Activated naive CD8-positive, alpha-beta T cell (primary cell): ENCODE measurements around the gene RAPGEF5.
"Not testable (repeated sequence)": the region's sequence is repeated elsewhere in the genome, so short reads cannot be mapped to it uniquely, and the experiment has no call there.

ENCODE experiments used
- H3K27ac Mint-ChIP-seq: one replicate; pipeline ENCODE4 v1.8.0; 2021; ENCODE audit warnings: mixed read lengths
- H3K27me3 Mint-ChIP-seq: one replicate; pipeline ENCODE4 v1.8.0; 2021; ENCODE audit warnings: mixed read lengths
- H3K36me3 Mint-ChIP-seq: one replicate; pipeline ENCODE4 v1.8.0; 2021; ENCODE audit warnings: mixed read lengths
- H3K4me1 Mint-ChIP-seq: one replicate; pipeline ENCODE4 v1.8.0; 2021; ENCODE audit warnings: low read depth, mixed read lengths
- H3K4me3 Mint-ChIP-seq: one replicate; pipeline ENCODE4 v1.8.0; 2021; ENCODE audit warnings: mild to moderate bottlenecking, mixed read lengths
- H3K9me3 Mint-ChIP-seq: one replicate; pipeline ENCODE4 v1.8.0; 2021; ENCODE audit warnings: low read depth, mixed read lengths

RAPGEF5 gene

DNA sequence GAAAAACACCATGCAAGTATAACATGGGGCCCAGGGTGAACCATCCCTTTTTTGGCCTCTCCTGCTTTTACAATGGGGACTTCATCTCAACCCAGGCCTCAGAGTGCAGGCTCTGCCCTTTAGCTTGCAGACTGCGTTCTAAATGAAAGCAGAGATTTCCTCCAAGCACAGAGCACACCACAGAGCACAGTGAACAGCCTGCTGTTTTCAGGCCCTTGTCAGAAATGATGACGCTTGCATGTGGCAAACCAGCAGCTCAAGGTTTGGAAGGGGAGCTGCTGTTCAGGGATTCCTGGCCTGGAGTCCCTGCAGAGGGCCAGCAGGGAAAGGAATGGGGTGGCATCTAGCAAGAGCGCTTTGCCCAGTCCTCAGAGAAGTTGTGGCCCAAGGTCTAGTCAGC is 243.9 kb downstream of the RAPGEF5 start:
- Mint-ChIP-seq H3K36me3 (no peaks in the 10 kb centered on the region), H3K27ac (no peak overlapping the region), H3K4me3 (no peak overlapping the region), H3K27me3 (peaks cover 2% of the 10 kb centered on the region), H3K9me3 (no peaks in the 10 kb centered on the region), H3K4me1 (no peaks in the 10 kb centered on the region)

DNA sequence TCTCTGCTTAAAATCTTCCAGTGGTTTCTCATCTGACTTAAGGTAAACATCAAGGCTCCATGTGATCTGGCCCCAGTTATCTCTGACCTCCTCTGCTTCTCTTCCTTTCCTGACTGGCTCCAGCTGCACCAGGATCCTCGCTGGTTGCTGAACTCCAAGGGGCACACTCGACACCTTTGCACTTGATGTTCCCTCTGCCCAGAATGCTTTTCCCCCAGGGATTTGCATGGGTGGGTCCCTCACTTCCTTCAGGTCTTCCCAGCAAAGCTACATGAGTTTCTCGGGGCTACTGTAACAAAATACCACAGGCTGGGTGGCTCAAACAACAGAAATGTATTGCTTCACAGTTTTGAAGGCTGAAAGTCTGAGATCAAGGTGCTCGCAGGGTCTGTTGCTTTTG is 245.3 kb downstream of the RAPGEF5 start:
- Mint-ChIP-seq H3K4me1 (no peaks in the 10 kb centered on the region), H3K27me3 (peaks cover 2% of the 10 kb centered on the region), H3K27ac (no peak overlapping the region), H3K4me3 (no peak overlapping the region), H3K9me3 (no peaks in the 10 kb centered on the region), H3K36me3 (no peaks in the 10 kb centered on the region)

DNA sequence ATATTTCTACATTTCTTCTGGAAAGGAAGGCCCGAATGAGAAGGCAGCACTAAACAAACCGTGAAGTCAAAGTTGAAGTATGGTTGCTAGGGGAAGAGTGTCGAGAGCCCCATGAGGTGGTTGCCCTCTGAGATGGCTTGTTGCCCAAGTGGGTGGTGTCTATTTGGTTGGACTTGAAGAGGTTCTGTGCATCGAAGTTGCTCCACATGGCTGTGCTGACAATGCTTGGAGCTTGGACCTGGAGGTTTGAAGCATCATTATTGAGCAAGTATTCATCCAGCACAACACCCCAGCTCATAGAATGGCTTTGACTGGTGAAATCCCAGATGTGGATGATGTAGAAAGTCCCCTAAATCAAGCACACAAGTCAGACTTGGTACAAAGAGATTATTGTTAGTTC is 246.1 kb downstream of the RAPGEF5 start:
- H3K36me3 Mint-ChIP-seq: no peaks in the 10 kb centered on the region
- no peak overlapping the region for H3K4me3 Mint-ChIP-seq
- no peaks in the 10 kb centered on the region for H3K4me1 Mint-ChIP-seq
- no peaks in the 10 kb centered on the region for H3K9me3 Mint-ChIP-seq
- no peaks in the 10 kb centered on the region for H3K27me3 Mint-ChIP-seq
- H3K27ac Mint-ChIP-seq: no peak overlapping the region

DNA sequence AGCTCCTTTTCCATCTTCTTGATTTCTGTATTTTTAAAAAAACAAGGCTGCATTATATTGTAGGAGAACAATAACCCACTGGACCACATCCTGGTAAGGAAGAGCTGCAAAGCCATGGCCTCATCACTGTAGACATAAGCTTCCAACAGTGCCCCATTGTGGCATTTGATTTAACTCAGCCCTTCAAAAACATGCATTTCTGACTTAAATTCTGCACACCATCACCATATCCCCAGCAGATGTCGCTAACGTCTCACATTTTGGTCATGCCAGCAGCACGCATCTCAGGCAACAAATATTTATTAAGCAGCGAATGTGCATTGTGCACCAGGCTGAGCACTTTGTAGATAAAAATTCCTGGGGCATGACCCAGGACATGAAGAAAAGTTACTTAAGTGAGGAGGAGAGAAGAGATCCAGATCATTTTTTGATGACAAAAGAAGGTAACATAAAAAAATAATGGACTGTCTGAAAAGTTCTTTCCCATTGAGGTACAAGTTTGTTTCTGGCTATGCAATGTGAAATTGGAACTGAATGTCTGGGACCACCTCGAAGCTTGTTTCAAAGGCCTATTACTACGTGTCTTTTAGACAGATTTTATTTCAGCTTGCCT is 246.6 kb downstream of the RAPGEF5 start:
- Mint-ChIP-seq H3K9me3 (no peaks in the 10 kb centered on the region), H3K27me3 (no peaks in the 10 kb centered on the region), H3K4me1 (no peaks in the 10 kb centered on the region), H3K36me3 (no peaks in the 10 kb centered on the region), H3K4me3 (no peak overlapping the region), H3K27ac (no peak overlapping the region)

DNA sequence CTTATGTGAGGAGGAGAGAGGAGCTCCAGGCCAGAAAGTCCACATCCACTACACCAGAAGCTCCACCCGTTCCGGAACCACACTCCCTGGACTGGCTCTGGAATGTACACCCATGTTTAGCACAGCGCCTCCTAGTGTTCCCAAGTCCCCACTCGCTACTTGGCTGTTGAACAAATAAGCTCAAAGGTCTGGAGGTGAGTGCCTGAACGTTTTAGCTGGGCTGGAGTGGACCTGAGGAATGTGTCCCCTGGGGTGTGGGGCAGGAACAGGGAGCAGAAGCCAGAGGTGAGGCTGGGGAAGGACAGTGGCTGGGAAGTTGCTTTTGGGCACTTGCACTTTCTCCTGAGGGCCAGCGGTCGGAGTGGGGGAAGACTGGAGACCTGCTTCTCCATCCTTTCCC is 247.2 kb downstream of the RAPGEF5 start:
- Mint-ChIP-seq H3K27me3 (no peaks in the 10 kb centered on the region), H3K27ac (no peak overlapping the region), H3K4me3 (no peak overlapping the region), H3K9me3 (no peaks in the 10 kb centered on the region), H3K4me1 (no peaks in the 10 kb centered on the region), H3K36me3 (no peaks in the 10 kb centered on the region)

DNA sequence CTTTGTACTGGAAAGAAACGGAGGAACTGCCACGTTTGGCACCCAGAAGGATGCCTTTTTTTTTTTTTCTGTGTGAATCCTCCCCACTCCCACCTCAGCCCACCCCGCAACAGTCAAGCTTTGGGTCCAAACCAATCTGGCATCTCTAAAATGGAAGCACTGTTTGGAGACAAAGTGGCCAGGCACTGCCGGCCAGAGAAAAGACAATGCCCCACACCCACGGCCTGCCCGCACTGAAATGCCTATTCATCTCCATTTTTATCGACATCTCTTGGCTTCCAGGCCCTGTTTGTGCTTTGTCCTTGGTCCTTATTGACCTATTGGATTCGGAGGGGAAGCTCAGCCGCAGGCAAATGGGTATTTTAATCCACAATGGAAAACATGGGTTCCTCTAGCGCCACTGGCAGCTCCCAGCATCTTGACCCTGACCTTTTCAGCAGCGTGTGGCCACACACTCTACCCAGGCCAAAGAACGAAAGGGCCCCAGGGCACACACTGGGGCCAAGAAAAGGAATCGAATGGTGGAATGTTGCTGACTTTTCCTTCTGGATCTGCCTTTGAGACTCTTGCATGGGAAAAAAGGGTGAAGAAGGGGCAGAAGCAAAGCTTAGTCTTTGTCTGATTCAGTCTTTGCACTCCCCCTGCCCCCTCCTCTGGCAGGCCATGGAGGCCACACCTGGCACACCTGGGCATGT is 248.7 kb downstream of the RAPGEF5 start:
- Mint-ChIP-seq H3K27ac (no peak overlapping the region), H3K4me3 (no peak overlapping the region), H3K9me3 (no peaks in the 10 kb centered on the region), H3K36me3 (peaks cover 3% of the 10 kb centered on the region), H3K27me3 (peaks cover 3% of the 10 kb centered on the region), H3K4me1 (peaks cover 3% of the 10 kb centered on the region)

DNA sequence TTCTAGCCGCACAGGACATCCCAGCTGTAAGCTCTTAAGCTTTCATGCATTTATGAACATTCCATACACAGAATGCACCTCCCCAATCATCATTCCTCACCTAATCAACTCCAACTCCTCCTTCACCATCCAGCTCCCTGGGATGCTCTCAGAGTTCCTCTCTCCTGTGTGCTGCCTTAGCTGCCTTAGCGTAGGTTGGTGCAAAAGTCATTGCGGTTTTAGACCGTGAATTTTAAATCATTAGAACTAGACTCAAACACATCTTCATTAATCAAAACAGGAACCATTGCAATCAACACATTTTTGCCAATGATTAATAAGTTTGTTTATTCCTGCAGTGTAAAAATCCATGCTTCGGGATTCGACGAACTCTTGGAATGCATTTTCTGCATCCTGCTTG is 251.4 kb downstream of the RAPGEF5 start:
- Mint-ChIP-seq H3K27ac (no peak overlapping the region), H3K9me3 (no peaks in the 10 kb centered on the region), H3K4me3 (no peak overlapping the region), H3K27me3 (peaks cover 9% of the 10 kb centered on the region), H3K36me3 (peaks cover 3% of the 10 kb centered on the region), H3K4me1 (peaks cover 3% of the 10 kb centered on the region)

DNA sequence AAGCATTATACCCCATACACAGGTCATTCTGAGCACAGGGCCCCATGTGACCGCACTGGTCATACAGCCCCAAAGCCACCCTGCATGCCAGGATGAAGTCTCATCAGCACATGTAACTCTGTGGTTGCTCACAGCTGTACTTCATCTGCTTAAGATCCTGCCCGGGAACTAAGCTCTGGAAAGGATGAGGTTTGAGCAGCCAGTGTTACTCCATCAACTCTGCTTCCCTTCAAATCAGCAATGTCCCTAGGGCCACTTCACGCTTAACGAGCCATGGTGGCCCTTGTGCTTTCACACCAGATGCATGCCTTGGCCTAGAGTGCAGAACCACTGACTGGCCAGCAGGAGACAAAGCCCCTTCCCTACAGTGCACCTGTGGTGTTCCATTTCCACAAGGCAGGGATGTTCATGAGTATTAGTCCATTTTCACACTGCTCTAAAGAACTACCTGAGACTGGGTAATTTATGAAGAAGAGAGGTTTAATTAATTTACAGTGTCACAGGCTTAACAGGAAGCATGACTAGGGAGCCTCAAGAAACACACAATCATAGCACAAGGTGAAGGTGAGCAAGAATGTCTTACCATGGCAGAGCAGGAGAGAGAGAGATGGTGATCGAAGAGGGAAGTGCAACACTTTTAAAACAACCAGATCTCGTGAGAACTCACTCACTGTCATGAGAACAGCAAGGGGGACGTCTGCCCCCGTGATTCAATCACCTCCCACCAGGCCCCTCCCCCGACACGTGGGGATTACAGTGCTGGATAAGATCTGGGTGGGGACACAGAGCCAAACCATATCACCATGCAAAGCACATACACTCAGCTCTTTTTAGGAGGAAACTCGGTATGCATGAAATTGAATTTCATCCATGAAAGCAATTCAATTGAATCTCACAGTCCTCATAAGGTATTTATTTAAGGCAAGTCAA is 262.3 kb downstream of the RAPGEF5 start:
- Mint-ChIP-seq H3K27ac (no peak overlapping the region), H3K4me1 (no peaks in the 10 kb centered on the region), H3K27me3 (peaks cover 3% of the 10 kb centered on the region), H3K4me3 (no peak overlapping the region), H3K9me3 (no peaks in the 10 kb centered on the region), H3K36me3 (no peaks in the 10 kb centered on the region)

DNA sequence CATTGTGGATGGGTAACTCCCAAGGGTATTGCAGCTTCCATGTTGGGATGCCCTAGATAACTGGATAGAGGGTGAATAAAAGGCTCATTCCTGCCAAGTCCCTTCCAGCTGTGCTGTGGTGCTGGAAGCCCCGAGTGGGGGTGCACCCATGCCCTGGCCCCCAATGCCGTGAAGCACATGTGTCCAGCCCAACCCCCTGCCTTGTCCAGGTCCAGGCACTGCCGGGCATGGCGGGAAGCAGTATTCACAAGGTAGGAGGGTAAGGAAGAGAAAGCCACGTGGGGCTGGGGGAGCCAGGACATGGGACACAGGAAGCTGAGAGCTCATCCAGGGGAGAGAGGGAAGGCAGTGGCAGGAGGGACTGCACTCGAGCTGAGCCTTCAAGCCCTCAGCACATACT is 263.0 kb downstream of the RAPGEF5 start:
- H3K9me3 Mint-ChIP-seq: no peaks in the 10 kb centered on the region
- H3K27ac Mint-ChIP-seq: no peak overlapping the region
- no peaks in the 10 kb centered on the region for H3K36me3 Mint-ChIP-seq
- no peaks in the 10 kb centered on the region for H3K4me1 Mint-ChIP-seq
- peaks cover 3% of the 10 kb centered on the region for H3K27me3 Mint-ChIP-seq
- no peak overlapping the region for H3K4me3 Mint-ChIP-seq

DNA sequence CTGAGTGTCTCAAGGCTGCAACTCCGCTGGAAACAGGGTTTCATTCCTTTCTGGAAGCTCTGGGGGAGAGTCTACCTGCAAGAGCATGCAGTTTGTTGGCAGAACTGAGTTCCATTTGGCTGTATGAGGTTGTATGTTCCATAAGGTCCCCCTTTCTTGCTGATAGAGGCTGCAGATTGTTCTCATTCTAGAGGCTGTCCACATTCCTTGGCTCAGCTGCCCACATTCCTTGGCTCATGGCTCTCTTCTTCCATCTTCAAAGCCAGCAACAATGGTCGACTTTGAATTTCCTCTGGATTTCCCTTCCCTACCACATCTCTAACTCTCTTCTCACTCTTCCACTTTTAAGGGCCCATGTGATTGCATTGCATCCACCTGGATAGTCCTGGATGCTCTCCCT is 264.0 kb downstream of the RAPGEF5 start:
- Mint-ChIP-seq H3K27me3 (peaks cover 2% of the 10 kb centered on the region), H3K27ac (no peak overlapping the region), H3K36me3 (no peaks in the 10 kb centered on the region), H3K4me3 (no peak overlapping the region), H3K9me3 (no peaks in the 10 kb centered on the region), H3K4me1 (no peaks in the 10 kb centered on the region)

DNA sequence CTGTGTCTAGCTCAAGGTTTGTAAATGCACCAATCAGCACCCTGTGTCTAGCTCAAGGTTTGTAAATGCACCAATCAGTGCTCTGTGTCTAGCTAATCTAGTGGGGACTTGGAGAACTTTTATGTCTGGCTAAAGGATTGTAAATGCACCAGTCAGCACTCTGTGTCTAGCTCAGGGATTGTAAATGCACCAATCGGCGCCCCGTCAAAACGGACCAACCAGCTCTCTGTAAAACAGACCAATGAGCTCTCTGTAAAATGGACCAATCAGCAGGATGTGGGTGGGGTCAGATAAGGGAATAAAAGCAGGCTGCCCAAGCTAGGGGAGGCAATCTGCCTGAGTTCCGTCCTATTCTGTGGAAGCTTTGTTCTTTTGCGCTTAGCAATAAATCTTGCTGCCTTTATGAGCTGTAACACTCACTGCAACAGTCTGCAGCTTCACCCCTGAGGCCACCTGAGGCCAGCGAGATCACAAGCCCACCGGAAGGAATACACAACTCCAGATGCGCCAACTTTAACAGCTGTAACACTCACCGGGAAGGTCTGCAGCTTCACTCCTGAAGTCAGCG is 265.9 kb downstream of the RAPGEF5 start:
- H3K36me3 Mint-ChIP-seq: not testable (repeated sequence)

DNA sequence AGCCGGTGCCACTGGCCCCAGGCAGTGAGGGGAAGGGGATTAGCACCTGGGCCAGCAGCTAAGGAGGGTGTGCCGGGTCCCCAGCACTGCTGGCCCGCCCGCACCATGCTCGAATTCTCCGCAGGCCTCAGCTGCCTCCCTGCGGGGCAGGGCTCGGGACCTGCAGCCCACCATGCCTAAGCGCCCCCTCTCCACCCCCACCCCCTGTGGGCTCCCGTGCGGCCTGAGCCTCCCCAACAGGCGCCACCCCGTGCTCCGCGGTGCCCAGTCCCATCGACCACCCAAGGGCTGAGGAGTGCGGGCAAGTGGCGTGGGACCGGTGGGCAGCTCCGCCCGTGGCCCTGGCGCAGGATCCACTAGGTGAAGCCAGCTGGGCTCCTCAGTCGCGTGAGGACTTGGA is 266.4 kb downstream of the RAPGEF5 start:
- Mint-ChIP-seq H3K4me1 (no peaks in the 10 kb centered on the region), H3K4me3 (no peak overlapping the region), H3K9me3 (no peaks in the 10 kb centered on the region), H3K27me3 (no peaks in the 10 kb centered on the region), H3K36me3 (no peaks in the 10 kb centered on the region), H3K27ac (no peak overlapping the region)

More for the DNA sequence above, 265.9 kb downstream of the RAPGEF5 start:
- not testable (repeated sequence) for H3K4me1 Mint-ChIP-seq, H3K4me3 Mint-ChIP-seq, H3K27ac Mint-ChIP-seq, H3K9me3 Mint-ChIP-seq, H3K27me3 Mint-ChIP-seq

DNA sequence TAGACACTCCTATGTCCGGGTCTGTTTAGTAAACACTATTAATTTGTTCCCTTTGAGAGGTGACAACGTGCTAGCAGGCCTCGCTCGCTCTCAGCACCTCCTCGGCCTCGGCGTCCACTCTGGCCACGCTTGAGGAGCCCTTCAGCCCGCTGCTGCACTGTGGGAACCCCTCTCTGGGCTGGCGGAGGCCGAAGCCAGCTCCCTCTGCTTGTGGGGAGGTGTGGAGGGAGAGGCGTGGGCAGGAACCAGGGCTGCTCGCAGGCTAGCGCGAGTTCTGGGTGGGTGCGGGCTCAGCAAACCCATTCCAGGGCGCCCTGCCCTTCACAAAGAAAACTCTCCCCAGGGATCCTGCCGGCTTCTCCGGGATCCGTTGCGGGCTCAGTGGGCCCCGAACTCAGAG is 266.8 kb downstream of the RAPGEF5 start:
- H3K4me1 Mint-ChIP-seq: no peaks in the 10 kb centered on the region
- H3K4me3 Mint-ChIP-seq: no peak overlapping the region
- H3K9me3 Mint-ChIP-seq: no peaks in the 10 kb centered on the region

DNA sequence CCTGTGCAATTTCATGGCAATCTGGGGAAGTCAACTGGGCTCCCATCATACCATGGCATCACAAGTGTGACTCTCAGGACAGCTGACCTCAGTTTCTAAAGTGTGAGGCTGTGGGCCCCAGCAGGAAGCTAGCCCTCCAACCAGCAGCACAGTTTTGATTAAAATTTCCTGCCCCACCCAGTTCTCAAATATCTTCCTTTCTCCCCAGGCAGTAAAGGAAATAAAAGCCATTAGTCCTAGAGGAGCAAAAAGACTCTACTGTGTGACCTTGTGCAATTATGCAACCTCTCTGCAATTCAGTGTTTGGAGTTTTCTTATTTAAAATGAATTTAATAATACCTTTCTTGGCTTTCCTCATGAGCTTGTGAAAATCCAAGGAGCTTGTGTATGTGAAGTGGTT is 268.1 kb downstream of the RAPGEF5 start:
- Mint-ChIP-seq H3K4me1 (peaks cover under 1% of the 10 kb centered on the region), H3K27ac (no peak overlapping the region), H3K36me3 (no peaks in the 10 kb centered on the region)

More for the DNA sequence above, 266.8 kb downstream of the RAPGEF5 start:
- Mint-ChIP-seq H3K36me3 (no peaks in the 10 kb centered on the region), H3K27me3 (no peaks in the 10 kb centered on the region), H3K27ac (no peak overlapping the region)

DNA sequence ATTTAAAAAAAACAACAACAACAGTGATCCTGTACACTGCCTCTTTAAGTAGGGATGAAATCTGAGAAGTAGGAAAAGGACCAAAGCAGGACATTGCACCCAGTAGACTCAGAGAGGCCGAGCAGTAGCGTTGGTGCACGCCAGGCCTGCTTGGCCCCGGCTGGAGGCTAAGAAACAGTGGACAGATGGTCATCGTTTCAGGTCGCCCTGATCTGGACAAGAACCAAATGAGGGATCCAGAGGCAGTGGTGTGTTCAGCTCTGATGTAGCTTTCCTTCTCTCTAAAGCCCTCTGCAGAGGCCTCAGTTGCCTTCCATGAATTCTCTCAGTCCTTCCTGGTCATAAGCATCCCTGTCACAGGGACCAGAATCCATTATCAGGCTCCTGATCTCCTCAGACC is 269.1 kb downstream of the RAPGEF5 start:
- Mint-ChIP-seq H3K4me3 (no peak overlapping the region), H3K27me3 (no peaks in the 10 kb centered on the region), H3K27ac (no peak overlapping the region), H3K9me3 (no peaks in the 10 kb centered on the region), H3K4me1 (peaks cover 5% of the 10 kb centered on the region), H3K36me3 (no peaks in the 10 kb centered on the region)

More for the DNA sequence above, 268.1 kb downstream of the RAPGEF5 start:
- H3K27me3 Mint-ChIP-seq: no peaks in the 10 kb centered on the region
- H3K9me3 Mint-ChIP-seq: no peaks in the 10 kb centered on the region
- H3K4me3 Mint-ChIP-seq: no peak overlapping the region
